Posterior vena cava (tissue), 2 donors: ENCODE data around the gene KIF25. TPM values are rescaled to one million over a fixed set of nuclear protein-coding genes. Genes with fewer than 3 reads are reported as not detected.
A peak's percentile ranks its signal among the peaks of the same experiment; 100 is the strongest.

ENCODE experiments used
- DNase-seq: peaks from one replicate; pipeline ENCODE4 v3.0.0-alpha.2; 2020; ENCODE audit warnings: low spot score
- intact Hi-C, 2 donors: fragments of 100-400 bp; cut with DNase I; formaldehyde crosslinking; loops; one replicate each; pipeline versions ENCODE4 v1.14.1 to v1.14.2; 2022 to 2023
- long read RNA-seq, 2 donors: library from polyadenylated mRNA; unstranded; transcript quantifications; one replicate each; pipeline ENCODE4 v2.0.0, GENCODE V29; 2020 to 2021
- total RNA-seq, 2 donors: library from RNA; stranded (reverse); fragmentation: NEBNext Ultra II Directional; extraction: Animal tissue kit (Norgen Biotek cat#: 25700); gene quantifications; one replicate each; pipeline ENCODE4 v1.2.1, GENCODE V29; 2021
- donor health status: DM: yes; HTN: yes; CAD: no.
- donor health status: DM: yes; HTN: yes; CAD: no.

The KIF25 gene, protein sequence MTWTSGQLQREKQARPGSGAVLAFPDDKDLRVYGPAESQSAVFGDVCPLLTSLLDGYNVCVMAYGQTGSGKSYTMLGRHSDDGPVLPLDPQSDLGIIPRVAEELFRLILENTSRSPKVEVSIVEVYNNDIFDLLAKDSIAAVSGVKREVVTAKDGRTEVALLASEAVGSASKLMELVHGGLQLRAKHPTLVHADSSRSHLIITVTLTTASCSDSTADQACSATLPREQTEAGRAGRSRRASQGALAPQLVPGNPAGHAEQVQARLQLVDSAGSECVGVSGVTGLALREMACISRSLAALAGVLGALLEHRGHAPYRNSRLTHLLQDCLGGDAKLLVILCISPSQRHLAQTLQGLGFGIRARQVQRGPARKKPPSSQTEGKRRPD
- total RNA-seq: not detected
- long read RNA-seq, donor 1: 0 reads
- long read RNA-seq, donor 2: 0 reads

- no peak for DNase-seq
- intact Hi-C loops: no loop called here
These were observed at the start of gene KIF25 for GRCh38 chr6:167997642-167998041. Gene KIF25, plus strand, starts transcription at chr6:167997671. Its CDS starts 31,915 bp downstream, at chr6:168029586.

DNA sequence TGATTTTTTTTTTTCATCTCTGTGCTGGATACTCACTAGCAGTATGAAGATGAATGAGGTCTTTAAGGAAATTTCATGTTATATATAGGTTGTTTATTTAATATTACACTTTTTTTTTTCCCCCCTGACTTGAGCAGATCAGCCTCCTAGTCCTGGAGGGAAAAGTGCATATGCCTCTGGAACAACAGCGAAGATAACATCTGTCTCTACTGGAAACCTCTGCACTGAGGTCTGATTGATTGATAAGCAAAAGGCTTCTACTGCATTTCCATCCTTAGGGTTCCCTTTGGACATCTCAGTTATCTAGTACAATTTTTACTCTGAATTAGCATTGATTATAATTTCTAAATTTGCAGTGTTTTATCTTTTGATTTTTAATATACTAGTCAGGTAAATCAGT, 49.8 kb upstream of the KIF25 start:
- intact Hi-C loops: no loop called here
- no peak for DNase-seq

GRCh38 chr6:167948716-167949115, 48.8 kb upstream of the KIF25 start:
- intact Hi-C loops: no loop called here
- DNase-seq: no peak

DNA sequence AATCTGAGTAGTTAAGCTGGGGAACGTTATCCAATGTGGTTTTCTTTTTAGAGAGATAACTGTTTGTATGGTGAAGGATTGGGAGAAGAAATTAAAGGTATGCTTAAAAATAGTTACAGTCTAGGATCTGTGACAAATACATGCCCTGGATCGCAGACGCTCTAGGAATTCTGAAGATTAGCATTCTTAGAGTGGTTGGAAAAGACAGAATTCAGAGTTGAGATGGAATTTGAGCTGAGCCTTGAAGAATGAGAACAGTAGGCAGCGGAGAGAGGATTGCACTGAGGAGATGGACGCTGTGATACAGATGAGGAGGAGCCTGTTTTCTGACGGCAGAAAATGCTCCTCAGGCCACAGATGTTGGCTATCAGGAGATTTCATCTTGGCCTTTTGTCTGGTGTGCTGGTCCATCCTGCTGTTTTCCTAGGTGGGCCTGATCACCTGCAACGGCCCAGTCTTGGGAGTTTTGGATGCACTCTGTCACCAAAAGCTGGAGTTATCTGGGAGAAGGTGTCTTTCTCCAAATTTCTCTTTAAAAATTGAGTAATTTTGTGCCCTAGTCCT, 48.3 kb upstream of the KIF25 start:
- no peak for DNase-seq
- intact Hi-C loops: no loop called here

DNA sequence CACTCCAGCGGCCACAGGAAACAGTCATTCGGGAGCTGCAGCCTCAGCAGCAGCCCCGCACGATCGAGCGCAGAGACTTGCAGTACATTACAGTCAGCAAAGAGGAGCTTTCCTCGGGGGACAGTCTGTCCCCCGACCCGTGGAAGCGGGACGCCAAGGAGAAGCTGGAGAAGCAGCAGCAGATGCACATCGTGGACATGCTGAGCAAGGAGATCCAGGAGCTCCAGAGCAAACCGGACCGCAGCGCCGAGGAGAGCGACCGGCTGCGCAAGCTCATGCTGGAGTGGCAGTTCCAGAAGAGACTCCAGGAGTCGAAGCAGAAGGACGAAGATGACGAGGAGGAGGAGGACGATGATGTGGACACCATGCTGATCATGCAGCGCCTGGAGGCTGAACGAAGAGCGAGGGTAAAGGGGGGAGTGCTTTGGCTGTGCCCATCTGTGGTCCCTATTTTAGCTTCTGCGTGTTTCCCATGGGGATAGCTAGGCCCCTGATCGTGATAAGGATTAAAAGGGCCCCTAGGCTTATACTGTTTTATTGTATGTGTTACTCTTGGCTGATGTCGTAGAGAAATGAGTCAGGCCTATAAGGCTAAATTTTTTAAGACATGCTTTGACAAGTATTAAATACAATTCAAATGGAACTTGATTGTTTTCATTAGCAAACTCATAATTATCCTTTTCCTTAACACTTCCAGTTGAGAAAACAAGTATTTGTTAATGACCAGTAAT, 45.5 kb upstream of the KIF25 start:
- intact Hi-C loops: no loop called here
- peak; percentile 42 for DNase-seq

- intact Hi-C loops: no loop called here
- no peak for DNase-seq
These were observed 45.0 kb upstream of the KIF25 start for GRCh38 chr6:167952512-167952859.

DNA sequence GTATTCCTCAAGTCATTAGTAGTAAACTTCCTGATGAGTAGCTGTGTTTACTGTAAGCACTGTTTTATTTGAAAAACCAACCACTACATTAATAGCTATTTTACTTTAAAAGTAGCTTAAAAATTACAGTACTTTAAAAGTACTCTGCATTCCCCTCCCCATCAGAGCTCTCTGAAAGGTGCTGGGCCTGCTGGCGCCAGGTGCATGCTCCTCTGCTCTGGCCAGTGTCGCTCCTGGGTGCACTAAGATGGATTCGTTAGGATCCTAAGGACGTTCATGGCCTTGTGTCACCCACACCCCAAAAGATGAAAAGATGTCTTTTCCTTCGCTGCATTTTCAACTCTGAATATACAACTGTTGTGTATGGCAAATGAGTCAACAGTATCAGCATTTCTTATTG, 43.9 kb upstream of the KIF25 start:
- intact Hi-C loops: no loop called here
- DNase-seq: no peak

DNA sequence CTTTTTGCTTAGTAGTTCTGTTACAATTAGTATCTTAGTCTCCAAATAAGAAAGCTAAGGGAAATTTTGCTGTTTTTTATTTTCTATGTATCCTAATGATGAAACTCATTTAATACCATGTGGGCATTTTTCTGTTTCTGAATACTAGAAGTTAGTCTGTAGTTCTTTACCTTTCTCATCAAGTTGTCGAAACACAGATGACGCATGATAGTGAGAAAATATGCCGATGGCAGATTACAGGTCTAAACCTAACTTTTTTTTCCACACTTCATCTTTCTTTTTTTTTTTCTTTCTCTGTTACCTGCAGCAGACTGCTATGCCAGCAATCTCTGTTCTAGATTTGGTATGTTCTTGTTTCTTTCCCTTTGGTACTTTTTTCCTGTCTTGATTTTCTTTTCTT, 43.3 kb upstream of the KIF25 start:
- DNase-seq: no peak
- intact Hi-C loops: no loop called here

GRCh38 chr6:167956491-167956890, 41.0 kb upstream of the KIF25 start:
- intact Hi-C loops: no loop called here
- DNase-seq: no peak

DNA sequence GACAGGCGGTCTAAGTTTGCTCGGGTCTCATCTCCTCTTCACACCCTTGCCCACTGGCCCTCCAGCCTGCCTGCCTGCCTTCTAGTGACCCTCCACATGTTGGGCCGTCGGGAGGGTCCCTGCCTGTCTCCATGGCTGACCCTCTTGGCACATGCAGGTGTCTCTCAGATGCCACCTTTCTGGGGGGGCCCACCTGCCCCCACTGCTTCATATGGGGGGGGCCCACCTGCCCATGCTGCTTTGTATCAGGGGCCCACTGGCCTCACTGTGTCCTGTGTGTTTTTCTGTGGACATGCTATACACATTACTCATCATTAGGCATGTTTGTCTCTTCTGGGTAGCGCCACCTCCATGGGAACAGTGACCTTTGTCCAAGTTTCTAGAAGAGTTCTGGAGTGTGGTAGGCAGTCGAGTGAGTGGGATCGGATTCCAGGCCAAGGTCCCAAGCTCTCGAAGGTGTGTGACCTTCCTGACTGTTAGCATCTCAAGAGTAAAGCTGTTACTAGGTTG, 40.4 kb upstream of the KIF25 start:
- intact Hi-C loops: no loop called here
- no peak for DNase-seq

- intact Hi-C loops: no loop called here
- no peak for DNase-seq
These were observed 39.8 kb upstream of the KIF25 start for GRCh38 chr6:167957626-167958025.

DNA sequence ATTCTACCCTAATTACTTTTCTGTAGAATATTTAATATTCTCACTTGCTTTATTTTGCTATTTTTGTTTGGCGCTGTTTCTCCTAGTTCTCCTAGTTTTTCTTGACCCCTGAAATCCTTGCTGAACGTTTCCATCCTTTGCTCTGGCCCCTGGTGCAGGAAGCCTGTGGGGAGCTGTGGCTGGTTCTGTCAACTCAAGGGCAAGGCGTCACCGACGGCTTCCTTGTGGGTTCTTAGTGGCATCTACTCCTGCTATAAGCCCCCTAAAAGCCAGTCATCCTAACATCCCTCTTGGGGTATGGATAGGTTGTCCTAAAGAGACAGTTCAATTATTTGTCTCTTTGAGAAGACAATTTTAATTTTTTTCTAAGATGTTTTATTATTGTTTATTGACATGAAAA, 36.9 kb upstream of the KIF25 start:
- intact Hi-C loops: no loop called here
- no peak for DNase-seq

GRCh38 chr6:167962711-167963110, 34.8 kb upstream of the KIF25 start:
- intact Hi-C loops: no loop called here
- DNase-seq: no peak

DNA sequence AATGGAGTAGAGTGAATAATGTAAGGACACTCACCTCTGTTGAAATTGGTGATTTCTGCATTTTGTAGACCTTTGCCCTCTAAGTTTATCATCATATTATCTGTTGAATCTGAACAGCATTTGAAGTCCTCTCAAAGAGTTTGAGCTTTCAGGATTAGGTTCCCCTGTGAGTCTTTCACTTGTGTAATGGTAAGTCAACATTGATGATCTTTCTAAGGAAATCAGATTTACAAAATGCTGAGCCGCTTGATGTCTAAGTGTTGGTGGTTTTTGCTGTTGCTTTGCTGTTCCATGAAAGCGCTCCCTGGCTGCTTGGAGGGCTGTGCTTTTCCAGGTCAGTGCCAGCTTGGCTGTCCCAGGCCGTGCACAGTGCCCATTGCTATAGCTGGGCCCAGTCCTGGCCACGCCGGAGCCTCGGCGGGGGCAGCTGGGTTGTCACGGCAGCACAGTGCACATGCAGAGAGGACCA, 33.8 kb upstream of the KIF25 start:
- DNase-seq: no peak
- intact Hi-C loops: loop anchor here in 1 of 2 donors (2.0 kb wide), 1 partner anchor 61 kb away; no protein-coding TSS in a partner anchor

- no peak for DNase-seq
- intact Hi-C loops: loop anchor here in 1 of 2 donors (2.0 kb wide), 1 partner anchor 59 kb away; no protein-coding TSS in a partner anchor
These were observed 31.6 kb upstream of the KIF25 start for GRCh38 chr6:167965592-167966539.

DNA sequence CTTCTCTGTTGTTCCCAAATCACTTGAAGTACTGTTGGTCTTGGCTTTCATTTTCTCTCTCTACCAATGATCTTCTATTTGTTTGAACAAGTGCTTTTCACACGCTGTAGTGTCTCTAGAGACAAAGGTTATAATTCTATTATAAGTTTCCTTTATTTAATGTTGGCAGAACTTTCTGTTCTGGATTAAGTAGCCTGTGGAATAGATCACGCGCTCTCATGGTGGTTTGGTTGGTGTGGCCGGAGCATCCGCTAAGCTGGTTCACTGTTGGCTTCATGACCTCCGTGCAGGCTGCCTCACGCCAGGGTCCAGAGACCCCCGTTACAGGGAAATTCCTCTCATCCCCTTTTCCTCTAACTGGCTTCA, 30.9 kb upstream of the KIF25 start:
- DNase-seq: no peak
- intact Hi-C loops: no loop called here

DNA sequence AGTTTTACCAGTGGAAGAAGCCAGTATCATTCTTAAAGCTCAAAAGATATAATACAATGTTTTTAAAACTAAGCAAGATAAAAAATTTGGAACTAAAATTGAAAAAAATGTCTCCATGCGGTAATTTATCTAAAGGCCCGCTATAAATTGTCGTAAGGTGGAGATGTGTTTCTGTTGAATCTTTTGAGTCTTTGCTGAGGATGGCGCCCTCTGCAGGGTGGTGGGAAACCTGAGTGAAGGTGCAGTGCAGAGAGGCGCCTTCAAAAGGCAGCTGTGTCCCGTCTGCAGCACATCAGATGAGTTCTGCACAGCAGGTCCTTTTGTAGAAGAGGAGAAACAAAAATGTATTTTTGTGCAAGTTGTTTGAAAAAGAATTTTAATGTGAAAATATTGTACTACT, 29.4 kb upstream of the KIF25 start:
- DNase-seq: no peak
- intact Hi-C loops: no loop called here

DNA sequence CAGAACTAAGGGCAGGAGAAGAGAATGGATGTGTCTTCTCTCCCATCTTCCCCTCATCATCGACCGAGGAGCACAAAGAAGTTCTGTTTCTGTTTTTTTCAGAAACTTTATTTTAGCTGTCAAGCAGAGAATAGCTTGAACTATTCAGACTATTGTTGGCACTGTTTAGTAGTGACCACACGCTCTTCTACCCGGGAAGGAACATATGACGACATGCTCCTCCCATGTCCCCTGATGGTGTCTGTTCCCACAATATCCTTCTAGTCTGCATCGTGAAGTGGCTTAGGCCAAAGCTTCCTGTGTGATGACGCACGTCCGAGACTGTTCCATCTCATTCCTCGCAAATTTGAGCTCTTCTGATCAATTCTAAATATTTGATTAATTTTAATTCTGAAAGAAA, 27.2 kb upstream of the KIF25 start:
- DNase-seq: no peak
- intact Hi-C loops: no loop called here

DNA sequence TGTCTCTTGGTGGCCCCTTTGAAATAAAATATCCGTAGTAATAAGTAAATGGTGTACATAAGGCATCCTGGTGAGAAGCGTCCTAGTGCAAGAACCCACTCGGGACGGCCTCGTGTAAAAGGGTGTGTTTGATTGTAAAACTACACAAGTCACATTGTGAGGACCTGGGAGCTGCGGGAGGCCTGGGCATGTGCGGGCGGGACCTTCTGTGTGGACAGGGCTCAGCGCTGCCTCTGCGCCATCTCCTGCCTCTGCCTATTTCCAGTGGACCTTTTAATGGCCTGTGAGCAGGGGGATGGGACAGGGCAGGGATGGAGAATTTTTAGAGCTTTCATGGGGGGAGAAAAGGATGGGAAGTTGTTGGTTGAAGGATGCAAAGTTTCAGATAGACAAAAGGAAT, 25.3 kb upstream of the KIF25 start:
- no peak for DNase-seq
- intact Hi-C loops: no loop called here
